H1 (cell line): ENCODE data around the gene ZFYVE1. TPM values are rescaled to one million over a fixed set of nuclear protein-coding genes. Genes with fewer than 3 reads are reported as not detected.

Experiments
- ASH2L ChIP-seq: fragments of 200-600, 300-600 bp; sonication (generic); IDR thresholded peaks from one replicate; pipeline ENCODE4 v1.7.1; 2017; ENCODE audit warnings: low read length
- ATF3 ChIP-seq: IDR thresholded peaks from 2 replicates; pipeline ENCODE4 v1.6.1; 2011; ENCODE audit warnings: low read depth, mild to moderate bottlenecking, low read length; ENCODE audit not compliant: insufficient read depth
- BACH1 ChIP-seq: IDR thresholded peaks from 2 replicates; pipeline ENCODE4 v1.6.1; 2012; ENCODE audit warnings: low read length, improper control_type of control experiment
- CBX5 ChIP-seq: fragments of 300-800, 300-1000 bp; sonication (generic); IDR thresholded peaks from 2 replicates; pipeline ENCODE4 v1.7.1; 2016; ENCODE audit warnings: antibody characterized with exemption, low read length, low read depth
- GABPA ChIP-seq: IDR thresholded peaks from 2 replicates; pipeline ENCODE4 v1.6.1; 2011; ENCODE audit warnings: mild to moderate bottlenecking, low read length, moderate library complexity, borderline replicate concordance; ENCODE audit not compliant: insufficient read depth
- PHF8 ChIP-seq: fragments of 200-600 bp; sonication (generic); conservative IDR thresholded peaks from 2 replicates; pipeline ENCODE4 v1.7.1; 2012; ENCODE audit warnings: low read depth, mild to moderate bottlenecking, inconsistent platforms, low read length, moderate library complexity
- POLR2A ChIP-seq, 2 experiments: IDR thresholded peaks; 1 replicate in 1 of 2; 2 replicates in 1 of 2; pipeline ENCODE4 v1.6.1; 2011; ENCODE audit warnings: low read depth in 2 of 2, low read length in 2 of 2, mild to moderate bottlenecking in 2 of 2; ENCODE audit errors: control extremely low read depth in 1 of 2
- POU5F1 ChIP-seq: IDR thresholded peaks from 2 replicates; pipeline ENCODE4 v1.6.1; 2011; ENCODE audit warnings: low read depth, mild to moderate bottlenecking, low read length, moderate library complexity
- RBBP5 ChIP-seq: IDR thresholded peaks from 2 replicates; pipeline ENCODE4 v1.7.1; 2012; ENCODE audit warnings: low read depth, mild to moderate bottlenecking, inconsistent platforms, low read length, moderate library complexity, borderline replicate concordance
- RXRA ChIP-seq: IDR thresholded peaks from 2 replicates; pipeline ENCODE4 v1.6.1; 2011; ENCODE audit warnings: low read depth, mild to moderate bottlenecking, low read length, moderate library complexity; ENCODE audit not compliant: insufficient read depth
- SIN3A ChIP-seq, 2 experiments: IDR thresholded peaks in 1 of 2; conservative IDR thresholded peaks in 1 of 2; 2 replicates each; pipeline ENCODE4 v1.6.1; 2011 to 2012; ENCODE audit warnings: low read length in 2 of 2, improper control_type of control experiment in 1 of 2, low read depth in 1 of 2, mild to moderate bottlenecking in 1 of 2
- SIRT6 ChIP-seq: IDR thresholded peaks from one replicate; pipeline ENCODE4 v1.7.1; 2012; ENCODE audit warnings: low read length, inconsistent platforms
- SIX5 ChIP-seq: IDR thresholded peaks from 2 replicates; pipeline ENCODE4 v1.6.1; 2011; ENCODE audit warnings: mild to moderate bottlenecking, low read depth, low read length
- SP1 ChIP-seq: IDR thresholded peaks from 2 replicates; pipeline ENCODE4 v1.6.1; 2011; ENCODE audit warnings: low read depth, low read length
- SP2 ChIP-seq: IDR thresholded peaks from 2 replicates; pipeline ENCODE4 v1.6.1; 2012; ENCODE audit warnings: mild to moderate bottlenecking, low read length, inconsistent platforms
- TAF1 ChIP-seq: IDR thresholded peaks from 2 replicates; pipeline ENCODE4 v1.6.1; 2011; ENCODE audit warnings: mild to moderate bottlenecking, low read depth, low read length
- TAF7 ChIP-seq: optimal IDR thresholded peaks from 2 replicates; pipeline ENCODE3; 2011; ENCODE audit warnings: low read depth, mild to moderate bottlenecking, inconsistent platforms, low read length, moderate library complexity, borderline replicate concordance
- TCF12 ChIP-seq: IDR thresholded peaks from 2 replicates; pipeline ENCODE4 v1.6.1; 2011; ENCODE audit warnings: low read depth, mild to moderate bottlenecking, low read length
- TEAD4 ChIP-seq: IDR thresholded peaks from 2 replicates; pipeline ENCODE4 v1.6.1; 2012; ENCODE audit warnings: low read depth, low read length, inconsistent platforms, mixed read lengths
- polyA plus RNA-seq, 7 experiments: library from polyadenylated mRNA; depleted of rRNA in 3 of 7; stranded (reverse) in 5 of 7; unstranded in 2 of 7; fragments of >200 nt in 5 of 7; fragments of 200-250 nt in 2 of 7; gene quantifications; 1 replicate in 5 of 7; 2 replicates in 1 of 7; 4 replicates in 1 of 7; pipeline versions ENCODE4 v1.2.1 to v1.2.3, GENCODE V29; 2011 to 2013; ENCODE audit warnings: missing spikeins in 2 of 7, mixed read lengths in 2 of 7
- total RNA-seq: library from RNA; stranded (reverse); fragmentation: NEBNext Ultra II Directional; extraction: Animal tissue kit (Norgen Biotek cat#: 25700); gene quantifications from 2 replicates; pipeline ENCODE4 v1.2.1, GENCODE V29; 2021
- TF ChIP-seq, protein P1 (sequence below): IDR thresholded peaks from 2 replicates; pipeline ENCODE4 v1.6.1; 2011; ENCODE audit warnings: low read length, improper control_type of control experiment
- TF ChIP-seq, protein P2 (sequence below), 3 experiments: IDR thresholded peaks; 1 replicate in 2 of 3; 2 replicates in 1 of 3; pipeline versions ENCODE4 v1.5.1 to v1.6.1; 2011; ENCODE audit warnings: low read length in 3 of 3, mild to moderate bottlenecking in 3 of 3, inconsistent platforms in 2 of 3, low read depth in 1 of 3, moderate library complexity in 1 of 3; ENCODE audit not compliant: insufficient read depth in 1 of 3; ENCODE audit errors: control extremely low read depth in 1 of 3

ZFYVE1 gene
- total and polyA plus RNA-seq, 2 of the 8 experiments (the other 6 are each of a cell fraction or from before 2014, with no cell fraction given), result 9.8 to 12.5 TPM

DNA sequence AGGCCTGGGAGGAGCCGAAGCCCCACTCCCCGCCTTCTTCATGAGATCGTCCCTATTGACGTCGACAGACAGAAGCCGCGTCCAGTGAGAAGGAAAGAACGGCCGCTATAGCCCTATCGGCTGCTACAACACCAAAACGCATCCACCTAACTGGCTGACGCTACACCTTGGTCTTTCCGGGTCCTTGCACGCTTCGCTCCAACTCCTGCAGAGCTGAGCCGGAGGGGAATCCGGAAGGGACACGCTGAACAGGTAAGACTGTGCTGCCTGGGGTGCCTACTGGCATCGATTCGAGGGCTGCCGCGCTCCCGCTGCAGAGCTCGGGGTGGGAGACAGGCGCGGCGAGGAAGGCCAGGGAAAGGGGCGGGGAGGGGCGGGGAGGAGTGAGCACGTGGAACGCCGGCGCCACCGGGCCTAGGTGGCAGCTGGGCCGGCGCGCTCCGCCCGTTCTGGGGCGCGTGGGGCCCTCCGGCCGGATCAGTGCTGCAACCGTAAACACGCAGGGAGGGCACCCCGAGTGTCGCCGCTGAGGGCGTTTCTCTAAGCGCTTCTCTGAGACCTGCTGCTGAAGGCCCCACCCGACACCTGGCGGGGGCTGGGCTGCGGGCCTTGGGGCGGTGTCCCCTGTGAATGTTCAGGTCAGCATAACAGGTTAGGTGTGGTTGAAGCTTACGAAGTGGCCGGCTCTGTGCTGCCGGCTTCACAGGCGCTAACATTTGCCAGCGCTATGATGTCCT, 100.4 kb downstream of the ZFYVE1 start, which contains the start of gene DCAF4 (continued):
- TF ChIP-seq TEAD4 (no peak), BACH1 (no peak), GABPA (no peak), SIN3A (conservative IDR thresholded peaks at IDR 0.05 in 1 of 2, IDR thresholded peaks at IDR 0.05 in 1 of 2; ENCODE audit: low read depth in 1 of 2, low read length in 2 of 2) (peak; percentile 70 to 94; a peak in 2 of 4 replicates), RXRA (no peak), ASH2L (peak; percentile 80), SP2 (peak; percentile 46), SIRT6 (no peak), POU5F1 (no peak), PHF8 (peak; percentile 52; the same call in 1 of the 2 replicates), ATF3 (no peak), TCF12 (no peak), RBBP5 (peak; percentile 69; the same call in 1 of the 2 replicates), CBX5 (no peak), TAF1 (peak; percentile 66), TAF7 (no peak), POLR2A (IDR thresholded peaks at IDR 0.05; ENCODE audit: control extremely low read depth in 1 of 2, low read depth in 2 of 2, low read length in 2 of 2) (peak; percentile 59 to 63), SP1 (peak; percentile 97), SIX5 (no peak)
- TF ChIP-seq, protein P1, sequence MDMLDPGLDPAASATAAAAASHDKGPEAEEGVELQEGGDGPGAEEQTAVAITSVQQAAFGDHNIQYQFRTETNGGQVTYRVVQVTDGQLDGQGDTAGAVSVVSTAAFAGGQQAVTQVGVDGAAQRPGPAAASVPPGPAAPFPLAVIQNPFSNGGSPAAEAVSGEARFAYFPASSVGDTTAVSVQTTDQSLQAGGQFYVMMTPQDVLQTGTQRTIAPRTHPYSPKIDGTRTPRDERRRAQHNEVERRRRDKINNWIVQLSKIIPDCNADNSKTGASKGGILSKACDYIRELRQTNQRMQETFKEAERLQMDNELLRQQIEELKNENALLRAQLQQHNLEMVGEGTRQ, result no peak
- TF ChIP-seq, protein P2, sequence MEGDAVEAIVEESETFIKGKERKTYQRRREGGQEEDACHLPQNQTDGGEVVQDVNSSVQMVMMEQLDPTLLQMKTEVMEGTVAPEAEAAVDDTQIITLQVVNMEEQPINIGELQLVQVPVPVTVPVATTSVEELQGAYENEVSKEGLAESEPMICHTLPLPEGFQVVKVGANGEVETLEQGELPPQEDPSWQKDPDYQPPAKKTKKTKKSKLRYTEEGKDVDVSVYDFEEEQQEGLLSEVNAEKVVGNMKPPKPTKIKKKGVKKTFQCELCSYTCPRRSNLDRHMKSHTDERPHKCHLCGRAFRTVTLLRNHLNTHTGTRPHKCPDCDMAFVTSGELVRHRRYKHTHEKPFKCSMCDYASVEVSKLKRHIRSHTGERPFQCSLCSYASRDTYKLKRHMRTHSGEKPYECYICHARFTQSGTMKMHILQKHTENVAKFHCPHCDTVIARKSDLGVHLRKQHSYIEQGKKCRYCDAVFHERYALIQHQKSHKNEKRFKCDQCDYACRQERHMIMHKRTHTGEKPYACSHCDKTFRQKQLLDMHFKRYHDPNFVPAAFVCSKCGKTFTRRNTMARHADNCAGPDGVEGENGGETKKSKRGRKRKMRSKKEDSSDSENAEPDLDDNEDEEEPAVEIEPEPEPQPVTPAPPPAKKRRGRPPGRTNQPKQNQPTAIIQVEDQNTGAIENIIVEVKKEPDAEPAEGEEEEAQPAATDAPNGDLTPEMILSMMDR (IDR thresholded peaks at IDR 0.05; ENCODE audit: control extremely low read depth in 1 of 3, insufficient read depth in 1 of 3, low read depth in 1 of 3, low read length in 3 of 3), result no peak
